GM11168 (cell line): ENCODE measurements around the gene ANKRD39.
"Not testable (repeated sequence)": the region's sequence is repeated elsewhere in the genome, so short reads cannot be mapped to it uniquely, and the experiment has no call there.

Source experiments
- in situ Hi-C: fragments of 300-500 bp; cut with MboI; formaldehyde crosslinking; loops from one replicate; pipeline ENCODE4 v1.12.0; 2022; ENCODE audit warnings: low sequenced_read_pairs; ENCODE audit not compliant: unreplicated experiment

Gene ANKRD39, protein sequence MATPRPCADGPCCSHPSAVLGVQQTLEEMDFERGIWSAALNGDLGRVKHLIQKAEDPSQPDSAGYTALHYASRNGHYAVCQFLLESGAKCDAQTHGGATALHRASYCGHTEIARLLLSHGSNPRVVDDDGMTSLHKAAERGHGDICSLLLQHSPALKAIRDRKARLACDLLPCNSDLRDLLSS

DNA sequence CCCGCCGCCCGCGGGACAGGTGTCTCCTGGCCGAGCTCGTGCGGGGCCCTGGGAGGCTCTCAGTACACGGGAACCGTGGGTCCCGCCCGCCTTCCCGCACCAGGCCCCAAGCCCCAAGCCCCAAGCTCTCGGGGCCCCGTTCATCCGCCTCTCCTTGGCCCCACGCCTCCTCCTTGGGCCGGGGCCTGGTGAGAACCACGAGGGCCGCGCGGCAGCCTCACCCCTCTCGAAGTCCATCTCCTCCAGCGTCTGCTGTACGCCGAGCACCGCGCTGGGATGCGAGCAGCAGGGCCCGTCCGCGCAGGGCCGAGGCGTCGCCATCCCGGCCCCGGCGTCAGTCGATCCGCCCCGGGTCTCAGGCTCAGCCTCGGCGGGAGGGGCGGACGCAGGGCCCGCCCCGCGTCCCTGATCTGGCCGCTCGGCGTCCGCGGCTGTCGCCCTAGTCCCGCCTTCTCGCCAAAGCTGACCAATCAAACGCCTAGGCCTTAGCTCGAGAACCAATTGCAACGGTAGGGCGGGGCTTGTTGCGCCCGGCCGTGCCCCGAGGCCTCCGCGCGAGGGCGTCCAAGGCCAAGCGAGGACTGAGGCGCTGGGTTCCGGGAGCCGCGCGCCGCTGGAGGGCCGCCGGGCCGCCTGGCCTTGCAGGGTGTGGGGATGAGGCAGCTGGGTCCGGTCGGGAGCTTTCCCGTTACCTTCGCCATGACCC, at the start of gene ANKRD39:
Gene ANKRD39, minus strand, starts transcription at position 350 of the 706 bp plus-strand sequence. Its CDS starts 29 bp downstream, at position 321.
- in situ Hi-C loops = loop anchor here (5.0 kb wide), 1 partner anchor 89 kb away; no protein-coding TSS in a partner anchor

DNA sequence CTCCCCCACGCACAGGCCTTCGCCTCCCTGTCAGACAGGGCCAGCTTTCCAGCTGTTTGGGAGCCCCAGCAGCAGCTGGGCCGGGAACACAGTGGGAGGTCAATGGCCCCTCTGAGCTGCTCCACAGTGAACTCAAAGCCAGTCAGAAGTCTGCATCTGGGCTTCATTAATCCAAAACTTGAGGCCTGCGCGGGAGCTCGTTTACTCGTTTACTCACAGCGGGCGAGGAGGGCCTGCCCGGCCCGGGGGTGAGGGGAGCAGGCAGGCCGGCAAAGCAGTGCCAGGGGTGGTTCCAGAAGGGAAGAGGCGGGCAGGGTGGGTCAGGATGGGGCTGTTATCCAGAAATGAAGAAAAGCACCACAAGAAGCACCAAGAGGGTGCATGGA, 48.9 kb upstream of the ANKRD39 start:
- in situ Hi-C loops = no loop called here

DNA sequence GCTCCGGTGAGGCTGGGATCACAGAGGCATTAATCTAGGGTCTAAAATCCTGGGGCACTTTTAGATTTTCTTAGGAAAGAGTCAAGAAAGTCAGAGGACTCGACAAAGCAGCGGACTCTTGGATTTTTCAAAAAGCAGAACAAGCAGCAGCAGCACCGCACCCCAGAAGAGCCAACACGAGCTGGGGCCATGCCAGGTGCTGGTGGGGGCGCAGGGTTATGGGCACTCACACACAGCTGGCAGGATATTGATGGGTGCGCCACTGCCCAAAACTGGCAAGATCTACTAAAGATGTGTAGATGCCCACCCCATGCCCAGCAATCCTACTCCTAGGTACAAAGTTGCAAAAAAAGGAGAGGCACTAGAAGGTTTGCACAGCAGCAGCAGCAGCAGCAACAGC, 46.0 kb upstream of the ANKRD39 start:
- in situ Hi-C loops = no loop called here

DNA sequence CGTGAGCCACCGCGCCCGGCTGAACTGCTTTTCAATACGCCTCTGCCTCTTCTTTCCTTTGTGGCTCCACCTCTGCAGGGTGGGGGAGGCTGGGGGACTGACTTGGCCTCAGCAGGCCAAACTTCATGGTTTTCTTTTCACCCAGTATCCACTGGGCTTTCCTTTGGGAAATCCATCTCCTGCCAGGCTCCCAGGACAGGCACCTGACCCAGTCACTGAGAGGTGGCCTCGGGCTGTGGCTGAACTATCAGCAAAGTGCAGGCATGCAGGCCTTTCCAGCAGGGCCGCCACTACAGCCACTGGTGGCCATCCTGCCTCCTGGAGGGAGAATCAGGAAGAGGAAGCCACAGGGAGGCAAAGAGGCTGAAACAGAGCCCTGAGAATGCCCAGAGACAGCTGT, 45.5 kb upstream of the ANKRD39 start:
- in situ Hi-C loops = no loop called here

DNA sequence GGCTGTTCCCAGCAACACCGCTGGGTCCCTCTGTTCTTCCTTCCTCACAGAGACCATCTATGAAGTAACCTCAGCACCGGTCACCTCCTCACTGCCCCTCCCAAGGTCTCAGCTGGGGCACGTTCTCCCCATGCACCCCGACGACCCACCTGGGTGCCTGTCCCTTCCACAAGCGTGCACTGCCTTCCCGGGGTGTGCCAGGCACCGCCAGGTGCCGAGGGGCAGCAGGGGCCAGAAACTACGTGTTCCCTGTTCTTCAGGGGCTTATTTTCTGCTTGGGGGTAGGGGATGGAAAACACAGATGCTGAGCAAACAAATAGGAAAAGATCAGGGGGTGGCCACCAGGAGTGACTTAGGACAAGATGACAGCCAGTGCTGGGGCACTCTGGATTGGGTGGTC, 42.4 kb upstream of the ANKRD39 start:
- in situ Hi-C loops = no loop called here

DNA sequence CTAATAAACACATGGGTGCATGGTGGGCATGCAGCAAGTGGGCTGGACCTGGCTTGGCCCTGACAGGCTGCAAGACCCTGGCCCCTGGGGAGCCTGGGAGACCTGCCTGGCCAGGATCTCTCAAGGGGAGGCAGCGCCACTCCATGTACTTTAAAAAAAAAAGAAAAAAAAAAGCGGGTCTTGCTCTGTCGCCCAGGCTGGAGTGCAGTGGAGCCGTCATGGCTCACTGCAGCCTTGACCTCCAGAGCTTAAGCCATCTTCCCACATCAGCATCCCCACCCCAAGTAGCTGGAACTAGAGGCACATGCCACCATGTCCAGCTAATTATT, 41.6 kb upstream of the ANKRD39 start:
- in situ Hi-C loops = no loop called here

DNA sequence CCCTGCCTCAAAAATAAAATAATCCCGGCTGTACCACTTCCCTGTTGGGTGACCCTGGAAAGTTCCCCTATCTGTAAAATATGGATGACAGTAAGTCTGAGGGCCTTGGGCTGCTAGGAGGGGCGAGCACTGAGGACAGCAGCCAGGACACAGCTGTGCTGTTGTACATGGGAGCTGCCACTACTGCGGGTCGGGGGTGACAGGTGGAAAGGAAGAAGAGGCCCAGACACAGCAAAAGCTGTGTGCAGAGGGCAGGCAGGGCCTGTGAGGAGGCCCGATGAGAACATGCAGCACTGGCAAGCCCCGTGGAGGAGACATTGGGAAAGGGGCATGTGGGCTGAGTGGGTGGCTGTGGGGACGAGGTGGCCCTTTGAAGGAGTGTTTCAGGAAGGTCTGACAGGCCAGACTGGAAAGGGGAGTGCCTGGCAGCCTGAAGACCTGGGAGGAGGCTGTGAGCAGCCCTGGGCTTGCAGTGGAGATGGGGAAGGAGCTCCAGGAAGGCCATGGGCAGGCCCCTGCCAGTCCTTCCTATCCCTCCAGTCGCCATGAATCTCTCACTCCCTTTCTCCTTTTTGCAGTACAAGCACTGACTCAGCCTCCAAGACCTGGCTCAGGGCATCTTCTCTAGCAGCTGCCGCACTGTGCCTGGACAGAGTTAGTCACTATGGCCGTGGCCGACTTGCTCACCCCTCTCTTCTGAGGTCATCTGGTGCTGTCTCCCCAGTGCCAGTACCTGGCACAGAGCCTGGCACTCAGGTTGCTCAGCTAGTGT, 41.0 kb upstream of the ANKRD39 start:
- in situ Hi-C loops = no loop called here

DNA sequence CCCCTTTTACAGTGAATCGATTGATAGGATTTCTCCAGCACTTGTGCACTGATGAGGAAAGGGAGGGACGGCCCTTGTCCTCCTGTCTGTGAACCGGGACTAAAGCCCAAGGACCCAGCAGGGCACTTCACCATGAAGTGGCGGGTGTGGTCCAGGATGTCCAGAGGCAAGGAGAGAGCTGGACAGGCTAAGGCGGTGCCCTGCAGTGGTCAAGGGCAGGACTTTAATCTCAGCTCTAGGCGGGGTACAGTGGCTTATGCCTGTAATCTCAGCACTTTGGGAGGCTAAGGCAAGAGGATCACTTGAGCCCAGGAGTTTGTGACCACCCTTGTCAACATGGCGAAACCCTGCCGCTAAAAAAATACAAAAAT, 40.3 kb upstream of the ANKRD39 start:
- in situ Hi-C loops = no loop called here

DNA sequence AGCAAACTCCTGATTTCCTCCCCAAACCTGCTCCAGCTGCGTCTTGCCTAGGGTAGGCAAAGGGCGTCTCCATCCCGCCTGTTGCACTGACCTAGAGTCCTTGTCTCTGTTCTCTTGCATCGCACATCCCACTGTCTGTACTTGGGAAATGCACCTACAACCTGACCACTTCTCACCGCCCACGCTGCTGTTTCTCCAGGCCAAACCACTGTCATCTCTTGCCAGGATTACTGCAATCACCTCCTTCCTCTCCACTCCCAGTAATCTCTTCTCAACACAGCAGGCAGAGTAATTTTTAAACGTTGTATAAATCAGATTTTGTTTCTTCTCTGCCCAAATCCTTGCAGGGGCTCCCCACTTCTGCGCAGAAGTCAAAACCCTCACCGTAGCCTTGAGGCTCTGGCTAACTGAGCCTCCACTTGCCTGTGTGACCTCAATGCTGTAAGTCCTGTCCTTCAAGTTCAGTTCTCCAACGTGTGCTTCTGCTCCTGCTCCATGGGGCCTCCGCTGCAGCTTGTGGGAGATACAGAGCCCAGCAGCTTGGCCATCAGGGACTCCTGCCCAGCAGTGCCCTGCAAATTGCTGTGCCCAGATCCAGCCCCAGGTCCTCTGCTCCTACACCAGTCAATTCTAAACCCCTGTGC, 39.8 kb upstream of the ANKRD39 start:
- in situ Hi-C loops = no loop called here

DNA sequence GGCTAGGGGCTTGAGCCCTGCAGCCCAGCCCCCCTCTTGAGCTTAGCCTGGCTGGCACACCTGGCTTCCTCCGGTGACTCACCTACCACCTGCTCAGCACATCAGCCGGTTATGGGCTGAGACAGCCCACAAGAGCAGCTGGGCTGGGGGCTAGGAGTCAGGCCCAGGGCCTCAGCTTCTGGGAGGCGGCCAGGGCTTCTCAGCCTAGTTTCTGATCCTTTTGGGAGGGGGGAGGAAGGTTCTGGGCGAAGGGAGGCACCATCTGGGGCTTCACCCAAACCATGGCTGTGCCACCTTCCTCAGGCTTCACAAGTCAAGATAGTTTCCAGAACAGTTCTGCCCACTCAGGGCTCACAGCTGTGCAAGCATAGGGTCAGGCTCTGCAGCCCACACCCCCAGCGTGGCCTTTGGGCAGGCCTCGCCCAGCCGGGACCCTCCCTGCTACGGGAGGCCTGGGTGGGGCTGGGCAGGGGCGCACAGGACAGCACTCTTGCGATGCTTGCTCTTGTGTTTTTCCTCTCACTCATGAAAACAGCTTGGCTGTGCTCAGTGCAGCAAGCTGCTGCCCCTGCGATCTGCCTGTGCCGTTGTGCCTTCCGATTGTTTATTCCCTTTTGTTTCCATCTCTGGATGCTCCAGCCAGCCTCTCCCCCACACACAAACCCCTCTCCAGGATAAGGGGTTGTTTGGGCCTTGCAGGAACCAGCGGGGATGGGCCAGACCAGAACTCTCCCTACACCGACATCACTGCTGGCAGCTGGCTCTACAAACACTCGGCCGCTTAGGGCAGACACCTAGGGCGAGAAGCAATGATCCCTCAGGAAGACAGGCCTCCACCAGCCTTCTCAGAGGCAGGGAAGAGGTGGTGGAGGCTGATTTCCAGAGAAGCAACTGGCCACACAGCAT, 38.2 kb upstream of the ANKRD39 start:
- in situ Hi-C loops = no loop called here

DNA sequence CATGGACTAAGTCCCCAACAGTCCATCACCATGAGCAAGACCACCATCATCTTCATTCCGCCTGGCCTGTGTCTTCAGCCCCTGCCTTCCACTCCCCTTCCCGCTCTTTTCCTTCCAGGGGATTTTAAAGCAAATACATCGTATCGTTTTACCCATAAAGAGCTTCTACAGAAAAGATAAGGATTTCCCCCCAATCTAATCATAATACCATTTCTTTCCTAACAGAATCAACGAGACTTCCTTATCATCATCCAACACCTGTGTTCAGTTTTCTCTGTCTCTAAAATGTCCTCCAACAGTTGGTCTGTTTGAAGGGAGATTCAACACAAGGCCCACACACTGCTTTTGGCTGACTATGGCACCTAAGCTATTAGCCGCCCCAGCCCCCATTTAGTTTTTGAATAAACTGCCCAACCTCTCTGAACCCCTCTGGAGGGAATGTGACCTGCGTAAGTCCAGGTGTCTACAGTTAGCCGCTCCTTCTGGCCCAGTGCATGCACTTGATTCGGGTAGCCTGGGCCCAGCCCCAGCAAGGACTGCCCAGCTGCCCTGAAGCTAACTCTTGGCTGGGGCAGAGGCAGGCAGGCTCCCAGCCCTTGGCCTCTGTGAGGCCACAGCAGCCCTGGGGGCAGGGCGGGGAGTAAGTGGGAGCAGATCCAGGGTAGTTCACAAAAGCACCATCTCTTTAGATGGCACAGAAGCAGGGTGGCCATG, 37.4 kb upstream of the ANKRD39 start:
- in situ Hi-C loops = no loop called here

DNA sequence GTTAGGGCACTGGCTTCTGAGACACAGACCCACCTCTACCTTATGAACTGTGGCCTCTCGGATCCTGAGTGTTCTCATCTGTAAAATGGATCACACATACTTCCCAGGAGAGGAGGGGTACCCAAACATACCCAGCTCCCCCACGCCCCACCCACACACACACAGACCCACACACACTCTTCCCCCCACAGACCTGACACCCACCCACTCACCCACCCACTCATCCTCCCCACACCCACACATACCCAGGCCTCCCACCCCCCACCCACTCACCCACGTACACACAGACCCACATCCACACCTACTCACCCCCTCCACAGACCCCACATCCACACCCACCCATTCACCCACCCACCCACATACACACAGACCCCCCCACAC, 36.3 kb upstream of the ANKRD39 start:
- in situ Hi-C loops = no loop called here

DNA sequence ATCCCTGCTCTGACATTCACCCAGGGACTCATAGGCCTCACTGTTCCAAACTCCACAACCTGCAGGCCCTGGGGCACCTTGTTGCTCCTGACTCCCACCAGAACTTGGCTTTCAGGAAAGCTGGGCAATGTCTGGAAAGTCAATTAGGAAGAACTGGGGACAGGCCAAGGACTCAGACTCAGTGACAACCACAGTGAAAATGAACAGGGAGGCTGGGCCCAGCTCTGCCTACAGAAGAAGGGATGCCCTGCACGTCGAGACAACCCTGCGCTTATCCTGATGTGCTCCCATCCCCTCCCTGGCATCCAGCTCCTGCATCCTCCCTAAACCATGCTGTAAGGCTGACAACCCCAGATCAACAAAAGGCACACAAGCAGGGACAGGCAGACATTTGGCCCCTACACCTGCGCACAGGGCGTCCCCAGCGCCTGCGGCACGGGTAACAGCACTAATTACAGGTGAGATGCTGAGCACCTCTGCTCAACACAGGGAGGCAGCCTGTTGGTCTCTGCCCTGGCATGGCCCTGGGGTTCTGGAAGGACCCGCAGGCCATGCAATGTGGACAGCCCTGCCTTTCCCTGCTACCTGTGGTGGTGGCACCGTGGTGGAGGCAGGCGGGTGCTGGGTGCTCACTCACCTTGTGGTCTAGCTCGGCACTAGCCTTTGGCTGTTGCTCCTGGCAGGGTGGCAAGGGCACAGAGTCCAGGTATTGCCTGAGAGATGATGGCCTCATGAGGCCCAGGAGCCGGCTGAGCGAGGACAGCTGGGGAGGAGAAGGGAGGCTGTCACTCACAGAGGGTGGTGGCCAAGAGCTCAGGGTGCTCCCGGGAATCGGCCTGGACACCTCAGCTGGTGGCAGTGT, 35.7 kb upstream of the ANKRD39 start:
- in situ Hi-C loops = no loop called here

DNA sequence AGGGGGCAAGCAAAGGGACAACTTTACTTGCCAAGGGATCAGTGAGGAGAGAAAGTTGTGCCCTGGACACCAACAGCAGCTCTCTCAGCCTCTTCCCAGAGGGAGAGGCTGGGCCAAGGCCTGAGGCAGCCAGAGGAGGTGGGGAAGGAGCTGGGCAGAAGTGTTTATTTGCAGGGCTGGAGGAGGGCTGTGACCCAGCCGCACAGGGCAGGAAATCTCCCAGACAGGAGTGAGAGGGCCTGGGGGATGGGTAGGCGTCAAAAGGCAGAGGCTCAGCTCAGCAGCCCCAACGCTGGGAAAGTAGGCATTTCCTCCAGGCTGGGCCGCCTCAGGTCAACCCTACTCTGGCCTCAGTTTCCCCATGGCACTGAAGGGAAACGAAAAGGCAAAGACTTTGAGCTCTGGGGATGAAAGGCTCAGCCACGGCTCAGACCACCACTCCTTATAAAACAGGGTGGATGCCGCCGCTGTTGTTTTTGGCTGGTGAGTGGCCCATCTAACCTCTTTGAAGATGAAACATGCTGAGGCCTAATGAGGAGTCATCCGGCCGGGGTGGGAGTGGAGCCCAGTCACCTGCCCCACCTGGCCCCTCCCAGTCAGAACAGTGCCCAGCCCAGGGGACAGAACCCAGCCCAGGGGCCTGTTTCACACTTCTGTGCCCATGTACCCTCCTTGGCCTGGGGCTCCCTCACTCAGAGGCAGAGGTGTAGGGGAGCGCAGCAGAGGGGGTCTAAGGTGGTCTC, 33.9 kb upstream of the ANKRD39 start:
- in situ Hi-C loops = no loop called here

DNA sequence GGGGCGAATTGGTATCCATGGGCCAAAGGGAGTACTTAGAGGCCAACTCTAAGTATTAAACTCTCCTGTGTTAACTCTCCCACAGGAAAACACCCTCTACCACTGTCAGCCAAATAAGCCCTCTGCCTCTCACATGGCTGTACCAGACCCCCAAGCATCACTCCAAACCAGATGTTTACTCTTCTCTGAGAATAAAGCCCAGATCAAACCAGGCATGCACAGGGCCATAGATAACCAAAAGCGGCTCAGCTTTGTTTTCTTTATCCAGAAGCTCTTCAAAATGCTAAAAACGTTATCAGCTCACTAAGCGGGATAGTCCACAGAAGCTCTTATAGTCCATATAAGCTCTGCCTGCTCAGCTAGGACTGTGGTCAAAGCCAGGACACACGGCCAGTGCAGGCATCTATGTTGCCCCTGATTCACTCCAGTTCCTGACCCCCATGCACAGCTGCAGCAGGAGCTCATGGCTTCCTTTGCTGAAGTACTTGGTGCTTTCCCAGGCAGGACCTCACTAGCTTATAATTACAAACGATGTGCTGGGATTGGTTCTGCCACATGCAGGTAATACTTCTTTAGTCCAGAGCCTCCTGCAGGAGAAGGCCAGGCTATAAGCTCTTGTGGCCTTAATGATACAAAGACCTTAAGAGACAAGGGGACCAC, 33.0 kb upstream of the ANKRD39 start:
- in situ Hi-C loops = no loop called here

DNA sequence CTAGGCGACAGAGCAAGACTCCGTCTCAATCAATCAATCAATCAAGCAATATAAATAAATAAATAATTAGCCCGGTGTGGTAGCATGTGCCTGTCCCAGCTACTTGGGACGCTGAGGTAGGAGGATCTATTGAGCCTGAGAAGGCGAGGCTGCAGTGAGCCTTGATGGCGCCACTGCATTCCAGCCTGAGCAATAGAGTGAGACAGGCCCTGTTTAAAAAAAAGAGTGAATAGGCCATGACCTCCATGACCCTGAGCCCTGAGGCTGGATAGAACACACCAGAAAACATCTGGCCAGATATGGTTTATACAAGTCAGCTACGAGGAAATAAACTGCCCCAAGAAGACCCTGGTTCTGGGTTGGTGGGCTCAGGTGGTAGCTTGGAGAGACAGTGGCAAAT, 32.4 kb upstream of the ANKRD39 start:
- in situ Hi-C loops = no loop called here

DNA sequence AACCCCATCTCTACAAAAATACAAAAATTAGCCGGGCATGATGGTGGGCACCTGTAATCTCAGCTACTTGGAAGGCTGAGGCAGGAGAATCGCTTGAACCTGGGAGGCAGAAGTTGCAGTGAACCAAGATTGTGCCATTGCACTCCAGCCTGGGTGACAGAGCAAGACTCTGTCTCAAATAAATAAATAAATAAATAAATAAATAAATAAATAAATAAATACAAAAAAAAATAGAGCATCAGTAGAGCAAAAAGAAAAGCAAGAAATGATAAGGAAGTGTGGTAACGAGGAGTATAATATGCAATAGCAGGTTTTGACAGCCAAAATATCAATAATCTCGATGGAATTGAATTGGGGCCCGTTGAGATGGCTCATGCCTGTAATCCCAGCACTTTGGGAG, 31.7 kb upstream of the ANKRD39 start:
- in situ Hi-C loops = not testable (repeated sequence)
